Epithelial cell of esophagus (primary cell): Measurements from ENCODE around the gene CCDC85C.
A peak's percentile ranks its signal among the peaks of the same experiment; 100 is the strongest.

Experiments used
- DNase-seq: peaks from one replicate; pipeline ENCODE4 v3.0.0; 2010; ENCODE audit warnings: low read depth
- H3K4me3 ChIP-seq: 2 replicates; pipeline ENCODE4 v1.5.1; 2011; ENCODE audit warnings: mild to moderate bottlenecking, low read length, control low read depth
- CTCF ChIP-seq: IDR thresholded peaks from 2 replicates; pipeline ENCODE4 v1.5.1; 2011; ENCODE audit warnings: low read depth, mild to moderate bottlenecking, low read length, control low read depth, inconsistent platforms; ENCODE audit not compliant: insufficient read depth; ENCODE audit errors: missing control alignments

The CCDC85C gene

GRCh38 chr14:99579903-99580571, 24.0 kb downstream of the CCDC85C start:
- no peak for TF ChIP-seq CTCF
- H3K4me3 ChIP-seq, result peak overlapping the region; percentile 38
- peak; percentile 93 for DNase-seq

GRCh38 chr14:99579120-99579836, 24.7 kb downstream of the CCDC85C start:
- no peak for TF ChIP-seq CTCF
- H3K4me3 ChIP-seq, result peak overlapping the region; percentile 38
- DNase-seq, result peak; percentile 89

DNA sequence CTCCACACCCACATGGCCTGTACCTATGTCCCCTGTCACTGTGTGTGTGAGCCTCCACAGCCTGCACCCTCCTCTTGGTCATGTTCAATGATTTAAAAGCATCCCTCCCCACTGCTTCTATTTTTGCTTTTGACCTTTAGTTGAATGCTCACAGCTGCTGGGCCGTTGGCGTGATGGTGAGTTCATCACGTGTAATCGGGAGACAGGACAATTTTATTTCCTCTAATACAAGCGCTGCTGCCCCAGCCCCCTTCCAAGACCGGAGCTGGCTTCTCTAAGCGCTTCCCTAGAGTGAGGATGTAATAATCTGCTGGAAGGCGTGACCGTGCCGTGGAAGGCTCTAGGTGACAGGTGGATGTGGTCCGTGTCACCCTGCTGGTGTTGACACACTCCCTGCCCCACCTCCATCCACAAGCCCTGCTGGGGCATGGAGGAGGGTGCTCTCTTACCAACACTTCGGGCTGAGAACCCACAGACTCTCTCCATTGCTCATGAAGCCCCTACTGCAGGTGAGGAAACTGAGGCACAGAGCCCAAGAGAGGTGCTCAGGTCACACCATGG, 25.4 kb downstream of the CCDC85C start:
- peak overlapping the region; percentile 38 for H3K4me3 ChIP-seq
- no peak for TF ChIP-seq CTCF
- DNase-seq, result no peak

DNA sequence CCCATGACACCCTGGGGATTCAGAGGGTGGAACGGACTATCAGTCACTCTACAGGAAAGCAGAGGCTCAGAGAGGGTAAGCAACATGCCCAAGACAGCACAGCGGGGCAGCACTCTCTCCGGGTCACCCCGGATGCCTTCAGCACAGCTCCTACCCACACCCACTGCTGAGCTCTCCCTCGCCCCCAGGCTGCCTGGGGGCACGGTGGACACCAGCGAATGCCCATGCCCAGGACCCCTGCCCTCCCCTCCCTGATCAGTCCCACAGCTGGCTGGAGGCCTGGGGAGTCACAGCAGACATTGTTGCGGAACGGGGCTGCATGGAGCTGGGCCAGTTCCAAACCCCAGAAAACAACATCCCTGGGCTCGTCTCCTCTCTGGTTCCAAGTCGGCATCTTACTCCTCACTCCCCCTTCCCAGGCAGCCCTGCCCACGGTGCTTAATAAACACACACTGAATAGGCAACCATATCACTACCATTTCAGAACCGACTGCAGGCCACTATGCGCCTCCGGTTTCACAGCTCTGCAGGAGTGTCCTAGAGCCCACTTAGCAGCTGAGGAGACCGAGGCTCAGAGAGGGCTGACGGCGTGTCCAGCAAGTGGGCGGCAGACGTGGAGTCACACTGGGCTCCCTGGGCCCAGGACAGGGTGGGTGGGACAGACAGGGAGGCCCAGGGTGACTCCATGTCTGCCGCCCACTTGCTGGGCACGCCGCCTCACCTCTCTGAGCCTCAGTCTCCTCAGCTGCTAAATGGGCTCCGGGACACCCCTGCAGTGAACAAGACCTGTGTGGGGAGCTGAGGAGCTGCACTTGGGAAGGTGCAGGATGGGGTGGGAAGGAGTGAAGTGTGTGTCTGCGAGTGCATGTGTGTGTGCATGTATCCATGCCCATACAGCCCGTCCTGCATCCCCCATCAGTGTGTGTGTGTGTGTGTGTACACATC, 27.0 kb downstream of the CCDC85C start:
- H3K4me3 ChIP-seq, result no peak overlapping the region

DNA sequence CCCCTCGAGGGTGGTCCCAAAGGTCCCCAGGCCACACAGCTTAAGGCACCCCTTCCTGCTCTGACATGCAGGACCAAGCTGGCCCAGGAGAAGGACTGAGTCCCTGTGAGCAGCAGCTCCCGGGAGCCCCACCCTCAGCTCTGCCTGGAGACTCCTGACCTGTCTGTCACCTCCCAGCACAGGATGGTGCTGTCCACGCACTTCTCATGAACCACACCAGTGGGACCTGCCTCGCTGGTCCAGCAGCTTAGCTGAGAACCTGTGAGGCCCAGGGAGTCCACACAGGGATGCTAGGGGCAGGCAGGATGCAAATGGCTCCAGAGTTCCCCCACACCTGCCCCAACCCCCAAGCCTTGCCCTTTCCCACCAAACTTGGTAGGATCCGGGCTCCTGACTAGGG, 27.7 kb downstream of the CCDC85C start:
- H3K4me3 ChIP-seq, result no peak overlapping the region
- peak; percentile 38 for DNase-seq
- TF ChIP-seq CTCF, result no peak

More for the DNA sequence above, 27.0 kb downstream of the CCDC85C start:
- TF ChIP-seq CTCF, result no peak
- DNase-seq, result no peak
